IMR-90 (cell line): ENCODE data around the gene ZNF775. TPM values are rescaled to one million over a fixed set of nuclear protein-coding genes. Genes with fewer than 3 reads are reported as not detected.

Experiments used
- ATAC-seq: fragments of 200-7000 bp; cut with Tn5 transposase; 2 replicates; pipeline ENCODE4 v1.9.1; 2020; ENCODE audit warnings: low read depth, mild to moderate bottlenecking, moderate library complexity
- BruUV-seq: library from RNA; stranded (reverse); fragments of 400-500 nt; replicated peaks from 2 replicates; lab custom pipeline; 2021; lab: Mats Ljungman, UMichigan
- CTCF ChIA-PET: fragments of 300-600 bp; formaldehyde crosslinking; extraction: SDS; loops from one replicate; lab custom pipeline; 2021; ENCODE audit warnings: antibody characterized with exemption; lab: Yijun Ruan, JAX
- POLR2A ChIA-PET: fragments of 300-600 bp; sonication (Branson Sonifier 250); formaldehyde crosslinking; loops from one replicate; lab custom pipeline; 2022; ENCODE audit warnings: antibody characterized with exemption; ENCODE audit not compliant: unreplicated experiment; lab: Charles Lee
- DNase-seq: peaks from one replicate; pipeline ENCODE4 v3.0.0; 2013
- H2AFZ ChIP-seq: replicated peaks from 2 replicates; pipeline ENCODE3; 2013; ENCODE audit warnings: low read length, mild to moderate bottlenecking; ENCODE audit not compliant: poor library complexity
- H2AK5ac ChIP-seq: 2 replicates; pipeline ENCODE4 v1.6.1; 2013; ENCODE audit warnings: low read depth, low read length, inconsistent platforms
- H2AK9ac ChIP-seq: replicated peaks from 2 replicates; pipeline ENCODE3; 2013; ENCODE audit warnings: mild to moderate bottlenecking, low read depth, low read length, moderate library complexity; ENCODE audit not compliant: poor library complexity
- H2BK120ac ChIP-seq: 2 replicates; pipeline ENCODE4 v1.6.1; 2013; ENCODE audit warnings: low read depth, low read length, inconsistent platforms
- H2BK15ac ChIP-seq: 3 replicates; pipeline ENCODE4 v1.6.1; 2013; ENCODE audit warnings: low read depth, low read length, inconsistent platforms
- H2BK20ac ChIP-seq: 2 replicates; pipeline ENCODE4 v1.6.1; 2013; ENCODE audit warnings: low read depth, mild to moderate bottlenecking, inconsistent platforms, low read length, moderate library complexity
- H2BK5ac ChIP-seq: 2 replicates; pipeline ENCODE4 v1.6.1; 2013; ENCODE audit warnings: mild to moderate bottlenecking, low read depth, low read length, inconsistent platforms; ENCODE audit not compliant: poor library complexity, severe bottlenecking
- H3K14ac ChIP-seq: replicated peaks from 2 replicates; pipeline ENCODE4 v1.6.1; 2013; ENCODE audit warnings: low read depth, low read length, inconsistent platforms
- H3K18ac ChIP-seq: 2 replicates; pipeline ENCODE4 v1.6.1; 2013; ENCODE audit warnings: low read depth, low read length, control low read depth
- H3K23ac ChIP-seq: 2 replicates; pipeline ENCODE4 v1.6.1; 2013; ENCODE audit warnings: low read depth, low read length, inconsistent platforms
- H3K27ac ChIP-seq: 2 replicates; pipeline ENCODE4 v1.5.1; 2013; ENCODE audit warnings: mild to moderate bottlenecking, control low read depth, low read length; ENCODE audit not compliant: insufficient read depth
- H3K27me3 ChIP-seq: 2 replicates; pipeline ENCODE4 v1.6.1; 2013; ENCODE audit warnings: low read length; ENCODE audit not compliant: control insufficient read depth, insufficient read depth
- H3K36me3 ChIP-seq: 2 replicates; pipeline ENCODE4 v1.6.1; 2013; ENCODE audit warnings: low read length, mixed read lengths; ENCODE audit not compliant: control insufficient read depth, insufficient read depth
- H3K4ac ChIP-seq: 2 replicates; pipeline ENCODE4 v1.6.1; 2013; ENCODE audit warnings: low read depth, low read length, inconsistent platforms
- H3K4me1 ChIP-seq: 2 replicates; pipeline ENCODE4 v1.6.1; 2013; ENCODE audit warnings: low read length, mixed read lengths; ENCODE audit not compliant: control insufficient read depth, insufficient read depth
- H3K4me2 ChIP-seq: 2 replicates; pipeline ENCODE4 v1.6.1; 2013; ENCODE audit warnings: low read depth, mild to moderate bottlenecking, control low read depth, low read length, moderate library complexity
- H3K4me3 ChIP-seq: 2 replicates; pipeline ENCODE4 v1.5.1; 2013; ENCODE audit warnings: low read depth, mild to moderate bottlenecking, control low read depth, low read length, moderate library complexity; ENCODE audit not compliant: insufficient read depth
- H3K56ac ChIP-seq: 2 replicates; pipeline ENCODE4 v1.6.1; 2013; ENCODE audit warnings: low read length, inconsistent platforms; ENCODE audit not compliant: insufficient read depth; ENCODE audit errors: extremely low read depth
- H3K79me1 ChIP-seq, 2 experiments: 2 replicates each; pipeline ENCODE4 v1.6.1; 2013; ENCODE audit warnings: low read length in 2 of 2, inconsistent platforms in 1 of 2, low read depth in 1 of 2
- H3K9ac ChIP-seq: 2 replicates; pipeline ENCODE4 v1.6.1; 2013; ENCODE audit warnings: low read depth, low read length, control low read depth
- H3K9me1 ChIP-seq: 2 replicates; pipeline ENCODE4 v1.6.1; 2013; ENCODE audit warnings: low read length, inconsistent platforms; ENCODE audit not compliant: insufficient read depth
- H3K9me3 ChIP-seq: 2 replicates; pipeline ENCODE4 v1.6.1; 2013; ENCODE audit warnings: low read length; ENCODE audit not compliant: control insufficient read depth, insufficient read depth
- H4K20me1 ChIP-seq: 2 replicates; pipeline ENCODE4 v1.6.1; 2013; ENCODE audit warnings: low read length, inconsistent platforms; ENCODE audit not compliant: insufficient read depth
- H4K5ac ChIP-seq: 2 replicates; pipeline ENCODE4 v1.6.1; 2013; ENCODE audit warnings: mild to moderate bottlenecking, low read depth, low read length, control low read depth
- H4K8ac ChIP-seq, 2 experiments: 2 replicates each; pipeline ENCODE4 v1.6.1; 2013; ENCODE audit warnings: low read depth in 2 of 2, low read length in 2 of 2, control low read depth in 1 of 2, inconsistent platforms in 1 of 2
- H4K91ac ChIP-seq: 2 replicates; pipeline ENCODE4 v1.6.1; 2013; ENCODE audit warnings: low read depth, low read length, inconsistent platforms; ENCODE audit not compliant: insufficient read depth
- BHLHE40 ChIP-seq: fragments of 150-350 bp; IDR thresholded peaks from 2 replicates; pipeline ENCODE4 v1.6.1; 2016; ENCODE audit warnings: mild to moderate bottlenecking, low read depth, low read length
- CEBPB ChIP-seq: IDR thresholded peaks from 2 replicates; pipeline ENCODE4 v1.6.1; 2012; ENCODE audit warnings: low read depth, low read length, improper control_type of control experiment
- CHD1 ChIP-seq: IDR thresholded peaks from 2 replicates; pipeline ENCODE4 v1.6.1; 2012; ENCODE audit warnings: low read depth, low read length, improper control_type of control experiment
- MAFK ChIP-seq: IDR thresholded peaks from 2 replicates; pipeline ENCODE4 v1.6.1; 2012; ENCODE audit warnings: low read depth, low read length, improper control_type of control experiment
- MXI1 ChIP-seq: IDR thresholded peaks from 2 replicates; pipeline ENCODE4 v1.6.1; 2012; ENCODE audit warnings: low read depth, mild to moderate bottlenecking, low read length, moderate library complexity, borderline replicate concordance
- RAD21 ChIP-seq: IDR thresholded peaks from 2 replicates; pipeline ENCODE4 v1.6.1; 2012; ENCODE audit warnings: low read length, improper control_type of control experiment
- WGBS, 2 experiments: methylation state at CpG; one replicate each; pipeline versions ENCODE4 v1.1.5 to v1.1.7; 2013; ENCODE audit warnings: missing lambda C conversion rate in 2 of 2; ENCODE audit not compliant: insufficient read length in 1 of 2; ENCODE audit errors: extremely low coverage in 2 of 2; 5-methylcytosine and 5-hydroxymethylcytosine counted together
- dilution Hi-C: fragments of 300-500 bp; cut with HindIII; formaldehyde crosslinking; loops from one replicate; pipeline ENCODE4 v1.14.3; 2018; ENCODE audit warnings: low sequenced_read_pairs; ENCODE audit not compliant: unreplicated experiment
- in situ Hi-C: fragments of 300-500 bp; cut with MboI; formaldehyde crosslinking; loops from 3 replicates; pipeline ENCODE4 v1.14.3; 2019; ENCODE audit warnings: low sequenced_read_pairs, inconsistent platforms, mixed read lengths
- intact Hi-C: fragments of 100-400 bp; cut with micrococcal nuclease; formaldehyde crosslinking; loops from 2 replicates; pipeline ENCODE4 v1.10.0; 2022
- polyA plus RNA-seq, 3 experiments: library from polyadenylated mRNA; depleted of rRNA; stranded (reverse); fragments of >200 nt; gene quantifications; 2 replicates each; pipeline ENCODE4 v1.2.3, GENCODE V29; 2012; ENCODE audit warnings: low replicate concordance in 1 of 3
- total RNA-seq: library from RNA; depleted of rRNA; stranded (reverse); fragments of >200 nt; gene quantifications from 2 replicates; pipeline ENCODE4 v1.2.3, GENCODE V29; 2012

The ZNF775 gene
- total and polyA plus RNA-seq, 2 of the 4 experiments (the other 2 are of a cell fraction), result 1.4 to 2.6 TPM

GRCh38 chr7:150376560-150376959 lies 2.6 kb upstream of the ZNF775 start:
- H3K9ac ChIP-seq, result no peak overlapping the region
- H3K14ac ChIP-seq, result no peak overlapping the region
- H2AK5ac ChIP-seq, result no peak overlapping the region
- no peak overlapping the region for H4K91ac ChIP-seq
- H3K9me1 ChIP-seq, result peaks cover 12% of the 10 kb centered on the region; the same call in 1 of the 2 replicates
- no peak overlapping the region for H2BK120ac ChIP-seq
- no peak overlapping the region for H2AFZ ChIP-seq
- peaks cover 3% of the 10 kb centered on the region; the same call in 1 of the 2 replicates for H4K20me1 ChIP-seq
- in situ Hi-C loops, result no loop called here
- H3K18ac ChIP-seq, result no peak overlapping the region
- H2BK5ac ChIP-seq, result no peak overlapping the region
- H3K4me2 ChIP-seq, result no peak overlapping the region
- no peak overlapping the region for H4K8ac ChIP-seq
- H2BK20ac ChIP-seq, result no peak overlapping the region
- no peak overlapping the region for H3K23ac ChIP-seq
- H3K79me1 ChIP-seq, result peaks cover 33 to 45% of the 10 kb centered on the region in 2 experiments
- H3K4me1 ChIP-seq, result peaks cover 8% of the 10 kb centered on the region
- 0 out of 2 replicates have a peak overlapping the region, but pooled peaks have one; percentile 6 for H3K4ac ChIP-seq
- TF ChIP-seq MXI1 (no peak), BHLHE40 (no peak), CEBPB (no peak), CHD1 (no peak), MAFK (no peak), RAD21 (no peak)
- H3K36me3 ChIP-seq, result peaks cover 27% of the 10 kb centered on the region
- ATAC-seq, result no peak
- no TSS peak for BruUV-seq
- DNase-seq, result no peak
- H3K27ac ChIP-seq, result no peak overlapping the region
- H3K9me3 ChIP-seq, result no peaks in the 10 kb centered on the region
- WGBS, 2 experiments, result 64% methylated on average over 4 of the region's 6 CpGs; no CpG with 5 or more reads in 1 of the 2 experiments
- no peak overlapping the region for H3K4me3 ChIP-seq
- POLR2A ChIA-PET, result no interaction called here
- no peaks in the 10 kb centered on the region for H3K27me3 ChIP-seq
- no peak overlapping the region for H3K56ac ChIP-seq
- intact Hi-C loops, result no loop called here
- dilution Hi-C loops, result no loop called here
- H2AK9ac ChIP-seq, result no peak overlapping the region
- H2BK15ac ChIP-seq, result no peak overlapping the region
- CTCF ChIA-PET, result no interaction called here
- H4K5ac ChIP-seq, result no peak overlapping the region; the same call in 1 of the 2 replicates
